Parathyroid adenoma (tissue), 2 donors: ENCODE measurements around the gene TMTC2.

Experiments used
- H2AFZ ChIP-seq: fragments of 300-600 bp; sonication (generic); one replicate; pipeline ENCODE4 v1.7.0; 2017; ENCODE audit warnings: antibody characterized with exemption, mild to moderate bottlenecking
- H3K27ac ChIP-seq: fragments of 300-600 bp; sonication (generic); one replicate; pipeline ENCODE4 v1.7.0; 2017
- H3K27me3 ChIP-seq: fragments of 300-600 bp; sonication (generic); one replicate; pipeline ENCODE4 v1.7.0; 2017; ENCODE audit warnings: low read length; ENCODE audit not compliant: control insufficient read depth, insufficient read depth
- H3K36me3 ChIP-seq: fragments of 300-600 bp; sonication (generic); one replicate; pipeline ENCODE4 v1.7.0; 2017; ENCODE audit warnings: low read length; ENCODE audit not compliant: control insufficient read depth, insufficient read depth
- H3K4me1 ChIP-seq: fragments of 300-600 bp; sonication (generic); one replicate; pipeline ENCODE4 v1.7.0; 2017; ENCODE audit warnings: control low read depth
- H3K4me2 ChIP-seq: fragments of 300-600 bp; sonication (generic); one replicate; pipeline ENCODE4 v1.7.0; 2017; ENCODE audit warnings: low read length
- H3K4me3 ChIP-seq: fragments of 300-600 bp; sonication (generic); one replicate; pipeline ENCODE4 v1.7.0; 2017; ENCODE audit warnings: low read depth, low read length
- H3K79me2 ChIP-seq: fragments of 300-600 bp; sonication (generic); one replicate; pipeline ENCODE4 v1.7.0; 2017; ENCODE audit warnings: control low read depth
- H3K9ac ChIP-seq: fragments of 300-600 bp; sonication (generic); one replicate; pipeline ENCODE4 v1.7.0; 2017; ENCODE audit warnings: mild to moderate bottlenecking
- H3K9me3 ChIP-seq: fragments of 300-600 bp; sonication (generic); one replicate; pipeline ENCODE4 v1.7.0; 2017; ENCODE audit warnings: low read length; ENCODE audit not compliant: control insufficient read depth
- TF ChIP-seq, protein P1 (sequence below): fragments of 300-600 bp; sonication (generic); IDR thresholded peaks from one replicate; pipeline ENCODE4 v1.7.0; 2017; ENCODE audit warnings: antibody characterized with exemption, mild to moderate bottlenecking
- donor health status: primary hyperparathyroidism.

Gene TMTC2

GRCh38 chr12:82826505-82826904 lies 139.8 kb downstream of the TMTC2 start:
- Histone ChIP-seq H3K27ac (no peak overlapping the region), H3K4me1 (no peaks in the 10 kb centered on the region), H2AFZ (no peak overlapping the region), H3K4me2 (no peak overlapping the region), H3K9me3 (no peaks in the 10 kb centered on the region), H3K36me3 (no peaks in the 10 kb centered on the region), H3K4me3 (no peak overlapping the region), H3K9ac (no peak overlapping the region), H3K79me2 (no peaks in the 10 kb centered on the region), H3K27me3 (no peaks in the 10 kb centered on the region)
- TF ChIP-seq, protein P1, sequence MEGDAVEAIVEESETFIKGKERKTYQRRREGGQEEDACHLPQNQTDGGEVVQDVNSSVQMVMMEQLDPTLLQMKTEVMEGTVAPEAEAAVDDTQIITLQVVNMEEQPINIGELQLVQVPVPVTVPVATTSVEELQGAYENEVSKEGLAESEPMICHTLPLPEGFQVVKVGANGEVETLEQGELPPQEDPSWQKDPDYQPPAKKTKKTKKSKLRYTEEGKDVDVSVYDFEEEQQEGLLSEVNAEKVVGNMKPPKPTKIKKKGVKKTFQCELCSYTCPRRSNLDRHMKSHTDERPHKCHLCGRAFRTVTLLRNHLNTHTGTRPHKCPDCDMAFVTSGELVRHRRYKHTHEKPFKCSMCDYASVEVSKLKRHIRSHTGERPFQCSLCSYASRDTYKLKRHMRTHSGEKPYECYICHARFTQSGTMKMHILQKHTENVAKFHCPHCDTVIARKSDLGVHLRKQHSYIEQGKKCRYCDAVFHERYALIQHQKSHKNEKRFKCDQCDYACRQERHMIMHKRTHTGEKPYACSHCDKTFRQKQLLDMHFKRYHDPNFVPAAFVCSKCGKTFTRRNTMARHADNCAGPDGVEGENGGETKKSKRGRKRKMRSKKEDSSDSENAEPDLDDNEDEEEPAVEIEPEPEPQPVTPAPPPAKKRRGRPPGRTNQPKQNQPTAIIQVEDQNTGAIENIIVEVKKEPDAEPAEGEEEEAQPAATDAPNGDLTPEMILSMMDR: no peak

DNA sequence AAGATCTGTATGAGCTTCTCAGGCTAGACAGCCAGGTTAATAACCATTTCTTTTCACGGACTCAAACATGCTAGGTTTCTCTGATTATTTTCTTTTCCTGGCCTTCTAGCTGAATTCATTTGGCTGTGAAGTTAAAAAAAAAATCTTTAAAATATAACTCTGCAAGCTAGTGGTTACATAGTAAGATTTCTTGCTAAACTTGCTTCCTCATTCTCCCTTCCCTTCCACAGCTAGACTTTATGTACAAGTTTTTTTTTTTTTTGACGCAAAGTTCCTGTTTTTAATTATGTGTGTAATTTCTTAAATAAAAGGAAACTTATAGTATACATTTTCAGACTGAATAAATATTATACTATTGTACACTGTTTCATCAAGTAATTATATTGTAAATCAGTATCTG lies 145.4 kb downstream of the TMTC2 start:
- H3K9ac ChIP-seq: no peak overlapping the region
- no peaks in the 10 kb centered on the region for H3K36me3 ChIP-seq
- H3K4me1 ChIP-seq: no peaks in the 10 kb centered on the region
- no peaks in the 10 kb centered on the region for H3K79me2 ChIP-seq
- no peak overlapping the region for H3K27ac ChIP-seq
- H3K27me3 ChIP-seq: no peaks in the 10 kb centered on the region
- no peak overlapping the region for H2AFZ ChIP-seq
- H3K9me3 ChIP-seq: no peaks in the 10 kb centered on the region
- TF ChIP-seq, protein P1: no peak
- no peak overlapping the region for H3K4me3 ChIP-seq
- no peak overlapping the region for H3K4me2 ChIP-seq

DNA sequence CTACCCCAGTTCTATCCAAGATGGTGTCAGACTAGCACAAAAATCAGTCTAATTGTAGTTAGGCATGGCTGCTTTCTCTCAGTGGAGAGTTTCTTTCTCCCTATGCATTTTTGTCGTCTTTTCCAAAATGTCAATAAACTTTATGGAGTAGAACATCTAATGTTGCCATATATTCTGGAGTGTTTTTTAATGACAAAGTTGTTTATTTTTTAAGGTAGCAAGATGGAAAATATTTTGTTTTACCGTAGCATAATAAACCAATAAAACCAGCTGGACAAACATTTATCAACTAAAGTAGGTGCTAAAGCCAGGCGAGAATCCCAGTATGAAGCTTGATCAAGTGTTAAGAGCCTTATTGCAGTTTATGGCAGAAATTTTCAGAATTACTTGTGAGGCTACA lies 146.3 kb downstream of the TMTC2 start:
- Histone ChIP-seq H3K4me2 (no peak overlapping the region), H3K4me1 (no peaks in the 10 kb centered on the region), H3K27me3 (no peaks in the 10 kb centered on the region), H3K36me3 (no peaks in the 10 kb centered on the region), H3K4me3 (no peak overlapping the region), H2AFZ (no peak overlapping the region), H3K9me3 (no peaks in the 10 kb centered on the region), H3K27ac (no peak overlapping the region), H3K9ac (no peak overlapping the region), H3K79me2 (no peaks in the 10 kb centered on the region)
- TF ChIP-seq, protein P1: no peak

GRCh38 chr12:82833481-82833880 lies 146.8 kb downstream of the TMTC2 start:
- Histone ChIP-seq H3K4me2 (no peak overlapping the region), H3K4me1 (no peaks in the 10 kb centered on the region), H3K27me3 (no peaks in the 10 kb centered on the region), H3K9me3 (no peaks in the 10 kb centered on the region), H2AFZ (no peak overlapping the region), H3K36me3 (no peaks in the 10 kb centered on the region), H3K9ac (no peak overlapping the region), H3K79me2 (no peaks in the 10 kb centered on the region), H3K4me3 (no peak overlapping the region), H3K27ac (no peak overlapping the region)
- TF ChIP-seq, protein P1: no peak

DNA sequence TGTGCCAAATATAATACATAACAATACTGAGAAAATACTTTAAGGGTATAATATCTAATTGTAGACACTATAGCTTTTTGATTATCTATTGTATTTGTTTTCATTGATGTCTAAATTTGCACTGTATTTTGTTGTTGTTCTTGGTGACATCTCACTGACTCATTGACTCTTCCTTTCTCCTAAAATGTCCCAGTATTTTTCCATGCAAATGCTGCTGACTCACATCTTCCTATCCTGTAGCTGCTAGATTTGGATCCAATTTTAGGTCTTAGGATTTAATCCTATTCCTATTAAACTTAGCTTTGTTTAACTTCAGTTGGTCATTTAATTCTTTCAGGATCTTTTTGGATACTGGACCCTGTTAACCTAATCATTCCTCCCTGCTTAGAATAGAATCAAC lies 148.5 kb downstream of the TMTC2 start:
- Histone ChIP-seq H3K9me3 (no peaks in the 10 kb centered on the region), H3K27me3 (no peaks in the 10 kb centered on the region), H3K4me1 (no peaks in the 10 kb centered on the region), H3K27ac (no peak overlapping the region), H3K4me3 (no peak overlapping the region), H3K36me3 (no peaks in the 10 kb centered on the region), H3K4me2 (no peak overlapping the region), H3K9ac (no peak overlapping the region), H3K79me2 (no peaks in the 10 kb centered on the region), H2AFZ (no peak overlapping the region)
- TF ChIP-seq, protein P1: no peak
